ENCODE results near the gene RTN4RL2.

Gene RTN4RL2

GRCh38 chr11:57511741-57512430 is 51.6 kb downstream of the RTN4RL2 start:
- no peak for DNase-seq (ENCODE audit: low read depth)
- no peak overlapping the region for H3K4me3 ChIP-seq (ENCODE audit: low read depth, low read length)
- TF ChIP-seq CTCF (conservative IDR thresholded peaks at IDR 0.05; ENCODE audit: low read depth, low read length): no peak

- TF ChIP-seq CTCF (conservative IDR thresholded peaks at IDR 0.05; ENCODE audit: low read depth, low read length): no peak
- DNase-seq (ENCODE audit: low read depth): no peak
- H3K4me3 ChIP-seq (ENCODE audit: low read depth, low read length): no peak overlapping the region
Observed at GRCh38 chr11:57512646-57513451, 52.5 kb downstream of the RTN4RL2 start.

- no peak for TF ChIP-seq CTCF (conservative IDR thresholded peaks at IDR 0.05; ENCODE audit: low read depth, low read length)
- no peak for DNase-seq (ENCODE audit: low read depth)
- H3K4me3 ChIP-seq (ENCODE audit: low read depth, low read length): no peak overlapping the region
Observed at GRCh38 chr11:57513452-57513795, 53.1 kb downstream of the RTN4RL2 start.

GRCh38 chr11:57513911-57514537 is 53.7 kb downstream of the RTN4RL2 start:
- no peak for DNase-seq (ENCODE audit: low read depth)
- TF ChIP-seq CTCF (conservative IDR thresholded peaks at IDR 0.05; ENCODE audit: low read depth, low read length): no peak
- H3K4me3 ChIP-seq (ENCODE audit: low read depth, low read length): peak overlapping the region; percentile 77

- TF ChIP-seq CTCF (conservative IDR thresholded peaks at IDR 0.05; ENCODE audit: low read depth, low read length): no peak
- no peak for DNase-seq (ENCODE audit: low read depth)
- peak overlapping the region; percentile 77 for H3K4me3 ChIP-seq (ENCODE audit: low read depth, low read length)
Observed at GRCh38 chr11:57514538-57515331, 54.4 kb downstream of the RTN4RL2 start.

GRCh38 chr11:57515332-57516060 is 55.2 kb downstream of the RTN4RL2 start, which contains the start of gene SLC43A1:
Gene SLC43A1, minus strand, starts transcription at chr11:57515702. Its CDS starts 1,591 bp downstream, at chr11:57514111.
- peak; percentile 27 for TF ChIP-seq CTCF (conservative IDR thresholded peaks at IDR 0.05; ENCODE audit: low read depth, low read length)
- peak within 1 kb of the TSS; percentile 77 for H3K4me3 ChIP-seq (ENCODE audit: low read depth, low read length)
- peak; percentile 67 for DNase-seq (ENCODE audit: low read depth)
